Measurements from ENCODE around the gene ELOVL6.

DNA sequence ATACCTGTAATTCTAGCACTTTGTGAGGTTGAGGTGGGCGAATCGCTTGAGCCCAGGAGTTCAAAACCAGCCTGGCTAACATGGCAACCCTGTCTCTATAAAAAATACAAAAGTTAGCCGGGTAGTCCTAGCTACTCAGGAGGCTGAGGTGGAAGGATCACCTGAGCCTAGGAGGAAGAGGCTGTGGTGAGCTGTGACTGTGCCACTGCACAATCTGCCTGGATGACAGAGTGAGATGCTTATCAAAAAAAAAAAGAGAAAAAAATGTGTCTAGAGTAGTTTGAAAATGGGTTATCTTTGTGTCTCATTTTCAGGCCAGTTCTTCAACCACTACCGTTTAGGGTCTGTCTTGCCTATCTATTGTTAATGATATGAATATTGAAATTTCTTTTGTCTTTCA, 187.6 kb downstream of the ELOVL6 start:
- no peak for TF ChIP-seq EZH2 (IDR thresholded peaks at IDR 0.05; ENCODE audit: low read length, unreplicated experiment)
- TF ChIP-seq, protein P1, sequence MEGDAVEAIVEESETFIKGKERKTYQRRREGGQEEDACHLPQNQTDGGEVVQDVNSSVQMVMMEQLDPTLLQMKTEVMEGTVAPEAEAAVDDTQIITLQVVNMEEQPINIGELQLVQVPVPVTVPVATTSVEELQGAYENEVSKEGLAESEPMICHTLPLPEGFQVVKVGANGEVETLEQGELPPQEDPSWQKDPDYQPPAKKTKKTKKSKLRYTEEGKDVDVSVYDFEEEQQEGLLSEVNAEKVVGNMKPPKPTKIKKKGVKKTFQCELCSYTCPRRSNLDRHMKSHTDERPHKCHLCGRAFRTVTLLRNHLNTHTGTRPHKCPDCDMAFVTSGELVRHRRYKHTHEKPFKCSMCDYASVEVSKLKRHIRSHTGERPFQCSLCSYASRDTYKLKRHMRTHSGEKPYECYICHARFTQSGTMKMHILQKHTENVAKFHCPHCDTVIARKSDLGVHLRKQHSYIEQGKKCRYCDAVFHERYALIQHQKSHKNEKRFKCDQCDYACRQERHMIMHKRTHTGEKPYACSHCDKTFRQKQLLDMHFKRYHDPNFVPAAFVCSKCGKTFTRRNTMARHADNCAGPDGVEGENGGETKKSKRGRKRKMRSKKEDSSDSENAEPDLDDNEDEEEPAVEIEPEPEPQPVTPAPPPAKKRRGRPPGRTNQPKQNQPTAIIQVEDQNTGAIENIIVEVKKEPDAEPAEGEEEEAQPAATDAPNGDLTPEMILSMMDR (conservative IDR thresholded peaks at IDR 0.05; ENCODE audit: low read depth, low read length): no peak
